ENCODE results near the gene TMEM219. TPM values are rescaled to one million over a fixed set of nuclear protein-coding genes. Genes with fewer than 3 reads are reported as not detected.

TMEM219 gene
- total and polyA plus RNA-seq, 2 donors (not counting 1 experiment from before 2014, with no cell fraction given) = 79.4 to 100 TPM

GRCh38 chr16:30009085-30009862, 47.4 kb downstream of the TMEM219 start:
- no peak for DNase-seq (ENCODE audit: low read depth in 2 of 2)
- peaks cover 19% of the 10 kb centered on the region for H3K27me3 ChIP-seq (ENCODE audit: control insufficient read depth, insufficient read depth, low read length)
- no peak overlapping the region for H3K27ac ChIP-seq (ENCODE audit: insufficient read depth, low read length)
- no peak overlapping the region for H3K9ac ChIP-seq (ENCODE audit: insufficient read depth, low read length)
- no peaks in the 10 kb centered on the region for H3K79me2 ChIP-seq (ENCODE audit: control insufficient read depth, insufficient read depth, low read length)
- no peak overlapping the region for H2AFZ ChIP-seq (ENCODE audit: low read length)
- no peak overlapping the region for H3K4me3 ChIP-seq (replicated peaks in 1 of 4; ENCODE audit: control extremely low read depth in 1 of 4, insufficient read depth in 1 of 4, low read depth in 3 of 4, low read length in 4 of 4)
- H3K4me1 ChIP-seq (ENCODE audit: control insufficient read depth, extremely low read depth, insufficient read depth, low read length) = no peaks in the 10 kb centered on the region
- H3K4me2 ChIP-seq (ENCODE audit: extremely low read depth, insufficient read depth, low read length) = no peak overlapping the region
- H3K9me3 ChIP-seq (ENCODE audit: control insufficient read depth, insufficient read depth, low read depth, low read length) = no peaks in the 10 kb centered on the region
- H3K36me3 ChIP-seq (ENCODE audit: control insufficient read depth, insufficient read depth, low read length) = peaks cover 3% of the 10 kb centered on the region
- H4K20me1 ChIP-seq (ENCODE audit: control insufficient read depth, extremely low read depth, insufficient read depth, low read length) = no peaks in the 10 kb centered on the region
- TF ChIP-seq CTCF (conservative IDR thresholded peaks at IDR 0.05 in 1 of 2, IDR thresholded peaks at IDR 0.05 in 1 of 2; ENCODE audit: low read depth in 1 of 2, low read length in 2 of 2) (no peak), EZH2 (IDR thresholded peaks at IDR 0.05; ENCODE audit: low read length, missing control alignments) (no peak)

- peak overlapping the region; percentile 54 for H3K4me2 ChIP-seq (ENCODE audit: extremely low read depth, insufficient read depth, low read length)
- peak; percentile 93 for TF ChIP-seq EZH2 (IDR thresholded peaks at IDR 0.05; ENCODE audit: low read length, missing control alignments)
- TF ChIP-seq CTCF (conservative IDR thresholded peaks at IDR 0.05 in 1 of 2, IDR thresholded peaks at IDR 0.05 in 1 of 2; ENCODE audit: low read depth in 1 of 2, low read length in 2 of 2) = no peak
- H2AFZ ChIP-seq (ENCODE audit: low read length) = no peak overlapping the region
Measured at GRCh38 chr16:30009990-30010843, 48.3 kb downstream of the TMEM219 start.

More at GRCh38 chr16:30009990-30010843, 48.3 kb downstream of the TMEM219 start:
- H3K27me3 ChIP-seq (ENCODE audit: control insufficient read depth, insufficient read depth, low read length) = peaks cover 19% of the 10 kb centered on the region
- H3K9me3 ChIP-seq (ENCODE audit: control insufficient read depth, insufficient read depth, low read depth, low read length) = no peaks in the 10 kb centered on the region
- H3K27ac ChIP-seq (ENCODE audit: insufficient read depth, low read length) = no peak overlapping the region
- peaks cover 3% of the 10 kb centered on the region for H3K36me3 ChIP-seq (ENCODE audit: control insufficient read depth, insufficient read depth, low read length)
- H3K4me1 ChIP-seq (ENCODE audit: control insufficient read depth, extremely low read depth, insufficient read depth, low read length) = no peaks in the 10 kb centered on the region
- H3K4me3 ChIP-seq (replicated peaks in 1 of 4; ENCODE audit: control extremely low read depth in 1 of 4, insufficient read depth in 1 of 4, low read depth in 3 of 4, low read length in 4 of 4) = peak overlapping the region in 1 of 4 experiments; percentile 46
- no peaks in the 10 kb centered on the region for H3K79me2 ChIP-seq (ENCODE audit: control insufficient read depth, insufficient read depth, low read length)
- no peak for DNase-seq (ENCODE audit: low read depth in 2 of 2)
- no peaks in the 10 kb centered on the region for H4K20me1 ChIP-seq (ENCODE audit: control insufficient read depth, extremely low read depth, insufficient read depth, low read length)
- H3K9ac ChIP-seq (ENCODE audit: insufficient read depth, low read length) = no peak overlapping the region
